M059J (cell line): Measurements from ENCODE around the gene SYNGR1. TPM values are rescaled to one million over a fixed set of nuclear protein-coding genes. Genes with fewer than 3 reads are reported as not detected.
"Not testable (repeated sequence)": the region's sequence is repeated elsewhere in the genome, so short reads cannot be mapped to it uniquely, and the experiment has no call there.

ENCODE experiments used
- DNase-seq: peaks from one replicate; pipeline ENCODE4 v3.0.0-alpha.2; 2012; ENCODE audit warnings: low read depth
- total RNA-seq: library from RNA; depleted of rRNA; stranded (reverse); fragments of >200 nt; shearing (Covaris generic); gene quantifications from 2 replicates; pipeline ENCODE4 v1.2.3, GENCODE V29; 2014

Gene SYNGR1
- total RNA-seq, 1 experiment from 2014 or later, result 14.9 TPM

DNA sequence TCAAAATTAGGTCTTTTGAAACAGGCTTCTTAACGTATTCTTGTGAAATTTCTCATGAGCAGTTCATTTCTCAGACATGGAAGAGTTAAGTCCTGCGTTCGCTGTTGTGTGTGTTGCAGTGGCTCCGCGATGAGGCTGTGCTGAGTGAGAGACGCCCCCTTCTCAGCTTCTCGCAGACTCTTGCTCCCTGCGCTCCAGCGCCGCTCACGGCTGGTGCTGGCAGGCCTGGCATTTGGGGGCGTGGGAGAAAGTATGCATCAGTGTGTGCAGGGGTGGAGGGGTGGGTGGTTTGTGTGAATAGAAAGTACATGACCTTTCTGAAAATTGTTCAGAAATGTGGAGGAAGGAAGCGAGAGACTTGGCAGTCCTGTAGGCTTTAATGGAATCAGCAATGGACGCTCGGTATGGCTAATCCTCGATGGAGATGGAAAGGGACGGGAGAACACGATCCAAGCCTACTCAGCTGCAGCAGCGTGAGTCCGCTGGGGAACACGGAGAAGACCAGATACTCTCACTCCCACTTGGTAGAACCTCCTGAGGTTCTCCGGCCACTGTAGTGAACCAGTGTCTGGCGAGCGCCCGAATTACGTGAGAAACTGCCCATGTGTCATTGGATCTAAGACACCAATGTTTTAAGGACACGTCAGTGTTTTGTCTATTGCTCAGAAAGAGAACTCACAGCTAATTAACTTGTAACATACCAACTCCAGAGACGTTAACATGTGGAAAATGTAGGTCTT lies 55.7 kb downstream of the SYNGR1 start:
- no peak for DNase-seq

DNA sequence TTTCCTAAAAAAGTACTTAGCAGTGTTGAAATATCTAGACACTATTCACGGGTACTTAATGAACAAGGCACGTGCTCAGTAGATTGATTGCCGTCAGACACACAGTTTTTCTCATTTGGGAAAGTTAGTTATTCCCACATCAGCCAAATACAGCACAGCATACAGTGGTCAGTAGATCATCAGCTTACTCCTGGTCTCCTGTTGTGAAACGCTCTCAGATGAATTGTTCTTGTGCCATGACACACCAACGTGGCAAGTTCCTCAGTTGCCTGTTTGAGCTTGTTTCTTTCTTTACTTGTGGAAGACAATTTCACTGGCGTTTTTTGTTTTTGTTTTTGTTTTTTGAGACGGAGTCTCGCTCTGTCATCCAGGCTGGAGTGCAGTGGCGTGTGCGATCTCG lies 58.4 kb downstream of the SYNGR1 start:
- DNase-seq, result no peak

DNA sequence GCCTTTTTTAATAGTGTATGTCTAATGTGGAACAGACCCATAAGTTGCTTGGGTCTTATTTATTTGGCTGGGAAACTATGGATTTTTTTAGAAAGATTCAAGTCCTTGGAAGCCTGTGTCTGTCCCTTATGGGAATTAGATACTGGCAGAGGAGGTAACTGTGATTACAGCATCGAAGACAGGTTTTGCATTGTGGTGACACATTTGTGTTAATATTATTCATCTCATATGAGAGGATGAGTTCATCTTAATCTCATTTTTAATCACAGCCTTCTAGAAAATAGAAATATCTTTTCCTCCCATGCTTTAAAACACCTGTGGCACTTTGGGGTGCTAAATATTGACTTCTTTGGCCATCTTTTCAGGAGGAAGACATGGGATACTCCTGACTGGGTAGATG lies 59.0 kb downstream of the SYNGR1 start:
- DNase-seq, result no peak

DNA sequence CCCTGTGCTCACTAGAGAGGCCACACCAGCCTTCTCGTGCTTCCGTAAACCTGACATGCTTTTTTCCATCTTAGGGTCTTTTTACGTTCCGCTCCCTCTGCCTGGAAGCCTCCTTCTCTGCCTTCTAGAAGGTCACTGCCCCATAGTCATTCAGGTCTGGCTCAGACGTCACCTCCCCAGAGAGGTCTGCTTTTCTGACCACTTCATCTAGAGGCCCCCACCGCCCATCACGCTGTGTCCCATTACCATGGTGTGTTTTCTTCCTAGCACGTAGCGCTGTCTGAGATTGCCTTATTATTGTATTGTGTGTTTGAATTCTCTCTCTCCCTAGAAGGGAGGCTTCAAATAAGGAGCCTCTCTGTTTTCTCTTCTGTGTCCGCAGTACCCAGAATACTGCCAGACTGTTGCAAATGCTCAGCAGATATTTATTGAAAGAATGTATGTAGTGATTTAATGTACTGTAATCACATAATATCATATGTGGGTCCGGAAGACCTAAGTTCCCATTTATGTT lies 59.8 kb downstream of the SYNGR1 start:
- no peak for DNase-seq

DNA sequence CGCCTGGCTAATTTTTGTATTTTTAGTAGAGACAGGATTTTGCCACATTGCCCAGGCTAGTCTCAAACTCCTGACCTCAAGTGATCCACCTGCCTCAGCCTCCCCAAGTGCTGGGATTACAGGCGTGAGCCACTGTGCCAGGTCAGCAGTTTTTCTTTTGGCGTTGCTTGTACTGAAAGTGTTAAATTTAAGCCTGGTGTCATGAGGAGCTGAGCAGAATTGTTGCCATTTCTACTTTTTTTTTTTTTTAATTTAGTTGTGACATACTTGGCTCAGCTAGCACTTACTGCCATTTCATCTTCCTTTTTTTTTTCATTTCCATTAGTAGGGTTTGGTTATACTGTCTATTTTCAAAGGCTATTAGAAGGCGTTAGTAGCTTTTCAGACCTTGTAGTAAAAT lies 60.5 kb downstream of the SYNGR1 start:
- no peak for DNase-seq

DNA sequence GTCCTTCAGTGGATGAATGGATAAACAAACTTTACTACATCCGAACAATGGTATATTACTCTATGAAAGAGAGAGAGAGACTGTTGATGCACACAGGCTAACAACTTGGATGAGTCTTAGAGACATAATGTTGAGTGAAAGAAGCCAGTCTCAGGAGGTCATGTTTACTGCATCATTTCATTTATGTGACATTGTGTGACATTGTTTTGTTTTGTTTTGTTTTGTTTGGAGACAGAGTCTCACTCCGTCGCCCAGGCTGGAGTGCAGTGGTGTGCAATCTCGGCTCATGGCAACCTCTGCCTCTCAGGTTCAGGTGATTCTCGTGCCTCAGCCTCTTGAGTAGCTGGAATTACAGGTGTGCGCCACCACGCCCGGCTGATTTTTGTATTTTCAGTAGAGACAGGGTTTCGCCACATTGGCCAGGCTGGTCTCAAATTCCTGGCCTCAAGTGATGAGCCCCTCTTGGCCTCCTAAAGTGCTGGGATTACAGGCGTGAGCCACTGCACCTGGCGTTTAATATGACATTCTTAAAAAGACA lies 62.1 kb downstream of the SYNGR1 start:
- not testable (repeated sequence) for DNase-seq

DNA sequence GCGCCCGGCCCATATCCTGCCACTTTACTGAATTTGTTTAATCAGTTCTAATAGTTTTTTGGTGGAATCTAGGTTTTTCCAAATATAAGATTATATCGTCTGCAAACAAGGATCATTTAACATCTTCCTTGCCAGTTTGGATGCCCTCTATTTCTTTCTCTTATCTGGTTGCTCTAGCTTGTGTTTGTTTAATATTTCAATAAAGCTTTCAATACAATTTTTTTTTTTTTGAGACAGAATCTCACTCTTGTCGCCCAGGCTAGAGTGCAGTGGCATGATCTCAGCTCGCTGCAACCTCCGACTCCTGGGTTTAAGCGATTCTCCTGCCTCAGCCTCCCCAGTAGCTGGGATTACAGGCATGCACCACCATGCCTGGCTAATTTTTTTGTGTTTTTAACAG lies 63.4 kb downstream of the SYNGR1 start:
- not testable (repeated sequence) for DNase-seq

DNA sequence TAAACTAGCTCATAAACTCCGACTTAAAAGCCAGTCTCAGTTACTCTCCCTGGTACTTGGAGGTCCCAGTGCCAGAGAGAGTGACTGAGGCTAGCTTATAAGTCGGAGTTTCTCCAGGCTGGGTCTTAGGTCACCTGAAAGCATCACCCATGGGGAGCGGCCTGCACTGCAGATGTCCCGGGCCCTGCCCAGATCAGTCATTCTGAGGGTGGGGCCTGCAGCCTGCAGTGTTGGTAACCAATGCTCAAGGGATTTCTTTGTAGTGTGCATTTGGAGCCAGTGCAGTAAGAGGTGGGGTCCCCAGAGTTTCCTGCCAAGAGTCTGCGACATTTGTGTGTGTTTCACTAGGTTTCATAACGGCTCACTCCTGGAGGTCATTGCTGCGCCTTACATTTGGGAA lies 64.6 kb downstream of the SYNGR1 start:
- no peak for DNase-seq

DNA sequence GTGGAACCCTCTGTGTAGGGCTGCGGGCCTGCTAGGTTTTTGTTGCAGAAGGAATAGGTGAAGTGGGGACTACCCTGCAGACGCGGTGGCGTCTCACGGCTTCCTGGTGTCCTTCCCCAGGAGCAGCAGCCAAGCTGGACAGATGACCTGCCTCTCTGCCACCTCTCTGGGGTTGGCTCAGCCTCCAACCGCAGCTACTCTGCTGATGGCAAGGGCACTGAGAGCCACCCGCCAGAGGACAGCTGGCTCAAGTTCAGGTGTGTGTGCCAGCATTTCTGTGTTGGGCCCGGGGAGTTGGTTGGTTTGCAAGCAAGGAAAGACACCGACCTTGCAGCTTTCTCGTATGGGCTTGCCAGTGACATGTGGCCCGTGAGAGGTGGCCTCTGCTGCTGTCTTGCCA lies 65.1 kb downstream of the SYNGR1 start:
- no peak for DNase-seq

DNA sequence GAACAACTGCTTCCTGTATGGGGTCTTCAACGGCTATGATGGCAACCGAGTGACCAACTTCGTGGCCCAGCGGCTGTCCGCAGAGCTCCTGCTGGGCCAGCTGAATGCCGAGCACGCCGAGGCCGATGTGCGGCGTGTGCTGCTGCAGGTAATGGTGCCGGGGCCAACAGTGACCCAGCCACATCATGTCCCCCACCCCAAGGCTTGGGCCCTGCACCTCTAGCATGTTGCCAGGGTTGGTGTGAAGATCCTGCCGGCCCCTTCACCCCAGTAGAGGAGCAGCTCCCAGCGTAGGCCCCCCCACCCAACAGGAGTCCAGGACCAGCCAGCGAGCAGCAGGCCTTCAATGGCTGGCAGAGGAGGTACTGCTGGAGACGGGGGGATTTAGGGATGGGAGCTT lies 65.7 kb downstream of the SYNGR1 start:
- DNase-seq, result no peak

DNA sequence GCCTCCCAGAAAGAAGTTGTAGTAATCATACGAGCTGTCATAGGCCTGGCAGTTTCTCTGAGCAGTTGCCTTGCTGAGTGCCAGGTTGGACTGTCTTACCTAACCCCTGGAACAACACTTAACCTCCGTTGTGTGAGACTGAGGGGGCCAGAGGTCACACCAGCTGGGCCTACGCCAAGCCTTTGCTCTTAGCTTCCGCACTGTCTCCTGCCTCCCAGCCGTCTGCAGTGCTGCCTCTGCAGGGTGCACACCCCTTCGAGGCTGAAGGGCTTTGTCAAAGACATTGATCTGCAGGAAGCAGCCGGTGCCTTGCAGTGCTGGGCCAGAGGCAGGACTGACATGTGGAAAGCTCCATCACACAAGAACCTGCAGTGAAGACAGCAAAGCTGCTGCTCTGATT lies 66.5 kb downstream of the SYNGR1 start:
- no peak for DNase-seq

DNA sequence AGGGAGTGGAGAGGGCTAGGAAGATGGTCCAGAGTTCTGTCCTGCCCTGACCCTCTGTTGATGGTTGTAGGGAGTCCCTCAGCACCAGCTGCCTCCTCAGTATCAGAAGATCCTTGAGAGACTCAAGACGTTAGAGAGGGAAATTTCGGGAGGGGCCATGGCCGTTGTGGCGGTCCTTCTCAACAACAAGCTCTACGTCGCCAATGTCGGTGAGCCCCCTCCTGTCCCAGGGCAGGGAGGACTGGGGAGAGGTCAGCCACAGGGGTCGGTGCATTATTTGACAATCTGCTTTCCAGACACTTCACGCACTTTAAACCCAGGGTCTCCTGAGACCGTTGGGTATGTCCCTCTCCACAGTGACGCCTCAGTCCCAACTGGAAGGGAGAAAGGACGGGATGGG lies 67.8 kb downstream of the SYNGR1 start:
- no peak for DNase-seq

DNA sequence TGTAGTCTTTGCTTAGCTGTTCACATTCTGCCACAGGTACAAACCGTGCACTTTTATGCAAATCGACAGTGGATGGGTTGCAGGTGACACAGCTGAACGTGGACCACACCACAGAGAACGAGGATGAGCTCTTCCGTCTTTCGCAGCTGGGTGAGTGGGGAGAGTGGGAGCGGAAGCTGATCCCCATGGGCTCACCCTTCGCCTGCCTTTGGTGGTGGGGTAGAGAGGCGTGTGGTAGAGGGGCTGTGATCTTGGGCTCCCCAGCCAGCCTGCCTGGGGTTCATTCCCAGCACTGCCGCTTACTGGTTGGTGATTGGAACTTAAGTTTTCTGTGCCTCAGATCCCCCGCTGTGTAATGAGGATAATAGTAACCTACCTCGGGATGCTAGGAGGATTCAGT lies 68.9 kb downstream of the SYNGR1 start:
- DNase-seq, result no peak

DNA sequence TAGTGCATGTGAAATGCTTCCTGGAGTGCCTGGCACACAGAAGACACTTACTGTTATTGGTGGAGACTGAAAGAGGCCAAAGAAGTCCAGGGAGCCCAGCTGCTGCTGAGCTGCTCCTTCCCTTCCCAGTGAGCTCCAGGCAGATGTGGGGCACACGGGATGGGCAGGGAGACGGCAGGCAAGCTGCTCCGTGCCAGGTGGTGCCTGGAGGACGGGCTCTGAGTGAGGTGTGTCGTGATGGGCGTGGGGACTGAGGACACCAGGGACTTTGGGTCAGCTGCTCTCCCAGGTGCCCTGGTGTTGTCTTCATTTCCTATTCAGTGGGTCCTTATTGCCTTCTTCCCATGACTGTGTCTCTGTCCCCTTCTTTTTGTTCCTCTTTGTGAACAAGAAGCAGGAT lies 69.3 kb downstream of the SYNGR1 start:
- DNase-seq, result no peak

DNA sequence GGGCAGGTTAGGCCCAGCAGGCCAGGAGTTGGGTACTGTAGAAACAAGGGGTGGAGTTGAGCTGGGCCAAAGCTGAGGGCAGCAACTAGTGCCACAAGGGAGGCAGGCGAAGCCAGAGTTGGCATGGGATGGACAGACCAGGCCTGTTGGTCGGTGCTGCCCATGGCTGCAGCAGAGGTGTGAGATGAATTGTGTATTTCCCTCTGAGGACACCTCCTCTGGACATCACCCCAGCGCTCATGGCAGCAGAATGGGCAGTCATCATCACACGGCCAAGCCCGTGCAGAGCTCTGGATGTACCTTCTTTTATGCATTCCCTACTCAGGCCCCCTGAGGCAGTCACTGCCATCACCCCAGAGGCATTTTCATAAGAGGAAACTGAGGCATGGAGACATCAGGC lies 70.1 kb downstream of the SYNGR1 start:
- no peak for DNase-seq

DNA sequence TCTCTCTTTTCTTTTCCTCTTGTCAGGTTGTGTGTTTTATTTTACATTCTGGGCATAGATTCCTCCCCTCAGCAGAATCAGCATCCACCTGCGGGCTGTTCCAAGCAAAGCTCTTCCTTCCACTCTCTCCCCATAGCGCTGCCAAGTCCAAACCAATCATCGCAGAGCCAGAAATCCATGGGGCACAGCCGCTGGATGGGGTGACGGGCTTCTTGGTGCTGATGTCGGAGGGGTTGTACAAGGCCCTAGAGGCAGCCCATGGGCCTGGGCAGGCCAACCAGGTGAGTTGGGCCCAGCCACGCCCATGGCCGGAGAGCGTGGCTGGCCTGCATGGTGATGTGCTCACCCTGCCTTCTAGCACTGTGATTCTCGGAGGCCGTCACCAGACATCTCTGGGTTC lies 71.9 kb downstream of the SYNGR1 start:
- no peak for DNase-seq

DNA sequence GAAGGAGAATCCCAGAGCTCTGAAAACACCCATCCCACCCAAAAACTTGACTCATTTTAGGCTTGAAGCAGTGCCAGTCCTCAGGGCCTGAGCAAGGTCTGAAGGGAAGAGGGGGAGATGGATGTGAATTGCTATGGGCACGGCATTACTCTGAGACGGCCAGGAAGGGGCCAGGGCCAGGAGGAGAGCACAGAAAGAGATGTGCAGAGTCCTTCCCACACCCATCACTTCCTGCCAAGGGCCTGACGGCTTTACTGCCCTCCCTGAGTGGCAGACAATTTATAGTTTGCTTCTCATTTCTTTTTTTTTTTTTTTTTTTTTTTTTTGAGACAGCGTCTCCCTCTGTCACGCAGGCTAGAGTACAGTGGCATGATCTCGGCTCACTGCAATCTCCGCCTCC lies 72.3 kb downstream of the SYNGR1 start:
- DNase-seq, result no peak

DNA sequence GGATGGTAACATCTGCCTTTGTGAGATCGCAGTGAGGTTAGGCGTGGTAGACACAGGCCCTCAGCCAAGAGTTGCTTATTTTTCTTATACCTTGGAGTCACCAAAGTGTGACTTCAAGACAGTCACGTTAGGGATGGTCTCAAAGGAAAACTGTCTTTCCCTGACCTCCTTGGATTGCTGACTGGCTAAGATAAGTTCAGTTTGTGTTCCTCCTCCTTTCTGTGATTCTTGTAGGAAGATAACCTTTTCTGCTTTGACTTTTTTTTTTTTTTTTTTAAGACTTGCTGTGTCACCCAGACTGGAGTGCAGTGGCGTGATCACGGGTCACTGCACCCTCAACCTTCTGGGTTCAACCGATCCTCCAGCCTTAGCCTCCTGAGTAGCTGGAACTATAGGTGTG lies 72.9 kb downstream of the SYNGR1 start:
- DNase-seq, result no peak

DNA sequence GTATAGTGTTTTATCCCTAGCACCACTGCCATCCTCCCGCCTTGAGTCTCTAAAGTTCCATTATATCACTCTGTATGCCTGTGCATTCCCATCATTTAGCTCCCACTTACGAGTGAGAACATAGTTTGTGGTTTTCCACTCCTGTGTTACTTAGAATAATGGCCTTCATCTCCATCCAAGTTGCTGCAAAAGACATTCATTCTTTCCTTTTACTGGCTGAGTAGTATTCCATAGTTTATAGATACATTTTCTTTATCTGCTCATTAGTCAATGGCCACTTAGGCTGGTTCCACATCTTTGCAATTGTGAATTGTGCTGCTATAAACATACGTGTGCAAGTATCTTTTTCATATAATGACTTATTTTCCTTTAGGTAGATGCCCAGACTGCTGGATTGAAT lies 74.2 kb downstream of the SYNGR1 start:
- no peak for DNase-seq

DNA sequence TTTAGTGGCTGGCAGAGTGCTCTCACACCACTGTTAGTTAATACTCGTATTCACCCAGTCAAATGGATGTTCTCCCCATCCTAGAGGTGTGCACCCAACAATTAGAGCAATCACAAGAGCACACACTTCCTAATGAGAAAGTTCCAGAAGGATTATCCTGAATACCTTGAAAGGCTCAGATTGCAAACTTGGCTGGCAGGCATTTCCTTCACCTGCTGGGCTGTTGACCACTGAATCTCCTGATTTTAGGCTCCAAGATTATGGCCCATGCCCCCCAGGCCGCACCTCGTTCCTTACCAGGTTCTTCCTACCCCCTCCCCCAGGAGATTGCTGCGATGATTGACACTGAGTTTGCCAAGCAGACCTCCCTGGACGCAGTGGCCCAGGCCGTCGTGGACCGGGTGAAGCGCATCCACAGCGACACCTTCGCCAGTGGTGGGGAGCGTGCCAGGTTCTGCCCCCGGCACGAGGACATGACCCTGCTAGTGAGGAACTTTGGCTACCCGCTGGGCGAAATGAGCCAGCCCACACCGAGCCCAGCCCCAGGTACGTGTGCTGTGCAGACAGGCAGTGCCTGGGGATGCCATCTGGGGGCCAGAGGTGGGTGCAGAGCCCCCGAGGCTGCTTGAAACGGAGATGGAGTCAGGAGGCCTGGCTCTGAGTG lies 76.7 kb downstream of the SYNGR1 start:
- no peak for DNase-seq

DNA sequence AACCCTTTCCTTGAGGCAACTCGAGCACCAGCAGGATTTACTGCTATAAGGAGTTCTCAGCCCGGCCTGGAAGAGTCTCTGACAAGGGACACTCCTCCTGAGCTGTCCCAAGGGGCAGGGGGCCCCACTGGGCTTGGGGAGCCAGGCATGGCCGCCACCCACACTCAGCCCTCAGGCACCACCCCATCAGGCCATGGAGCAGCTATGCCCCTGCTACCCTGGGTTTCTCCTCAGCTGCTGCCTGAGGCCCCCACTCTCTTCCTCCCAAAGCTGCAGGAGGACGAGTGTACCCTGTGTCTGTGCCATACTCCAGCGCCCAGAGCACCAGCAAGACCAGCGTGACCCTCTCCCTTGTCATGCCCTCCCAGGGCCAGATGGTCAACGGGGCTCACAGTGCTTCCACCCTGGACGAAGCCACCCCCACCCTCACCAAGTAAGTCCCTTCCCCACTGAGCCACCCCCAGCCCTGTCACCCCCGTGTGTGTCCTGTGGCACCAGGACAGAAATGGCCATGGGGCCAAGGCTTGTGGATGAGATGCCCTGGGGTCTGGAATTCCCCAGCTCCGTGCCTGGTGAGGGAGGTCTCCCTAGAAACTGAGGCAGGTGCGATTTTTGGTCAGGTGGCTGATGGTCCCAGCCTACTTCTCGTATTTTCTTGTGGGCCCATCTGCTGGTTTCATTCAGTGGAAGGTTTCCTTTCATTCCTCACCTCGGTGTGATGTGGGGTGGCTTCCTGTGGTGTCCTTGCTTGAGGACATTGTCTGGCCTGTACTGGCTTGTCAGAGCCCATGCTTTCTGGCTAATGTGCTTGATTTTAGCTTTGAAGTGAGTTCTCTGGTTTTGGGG lies 78.2 kb downstream of the SYNGR1 start:
- DNase-seq, result no peak

DNA sequence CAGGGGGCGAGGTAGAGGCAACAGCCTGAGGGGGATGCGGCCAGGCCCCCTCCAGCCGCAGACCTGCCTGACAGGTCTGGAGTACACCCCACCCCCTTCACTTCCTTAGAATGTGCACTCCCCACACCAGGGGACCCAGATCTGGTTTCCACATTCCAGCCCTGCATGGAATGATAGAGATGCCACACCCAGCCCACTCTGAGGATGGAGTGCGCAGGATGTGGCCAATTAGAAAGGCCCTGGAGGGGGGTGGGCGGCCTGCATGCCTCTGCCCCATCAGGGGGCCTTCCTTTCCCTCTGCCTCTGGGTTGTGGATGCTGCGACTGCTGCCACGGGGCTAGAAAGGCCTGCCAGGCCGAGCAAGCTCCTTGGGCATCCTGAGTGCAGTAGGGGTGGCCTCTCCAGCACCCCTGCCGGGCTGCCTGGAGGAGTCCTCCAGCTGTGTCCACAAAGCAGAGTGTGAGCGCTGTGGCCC lies 78.8 kb downstream of the SYNGR1 start:
- no peak for DNase-seq
